ENCODE results near the gene MTCP1. TPM values are rescaled to one million over a fixed set of nuclear protein-coding genes. Genes with fewer than 3 reads are reported as not detected.

MTCP1 gene, protein sequence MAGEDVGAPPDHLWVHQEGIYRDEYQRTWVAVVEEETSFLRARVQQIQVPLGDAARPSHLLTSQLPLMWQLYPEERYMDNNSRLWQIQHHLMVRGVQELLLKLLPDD
- 9.7 TPM for polyA plus RNA-seq (2013, experiment 1 of 2; ENCODE audit: insufficient read length)
- polyA plus RNA-seq (2013, experiment 2 of 2; ENCODE audit: insufficient read length), result 14.1 TPM

GRCh38 chrX:155070975-155071693, at the start of gene MTCP1, which contains the start of the genes BRCC3 and CMC4:
Gene MTCP1, minus strand, starts transcription at chrX:155071136. Its CDS starts 5,126 bp downstream, at chrX:155066010.
Gene BRCC3, plus strand, starts transcription at chrX:155071508. Its CDS starts 20 bp downstream, at chrX:155071528.
Gene CMC4, minus strand, starts transcription at chrX:155071136. Its CDS starts 7,113 bp downstream, at chrX:155064023.
- DNase-seq, result peak; percentile 78

DNA sequence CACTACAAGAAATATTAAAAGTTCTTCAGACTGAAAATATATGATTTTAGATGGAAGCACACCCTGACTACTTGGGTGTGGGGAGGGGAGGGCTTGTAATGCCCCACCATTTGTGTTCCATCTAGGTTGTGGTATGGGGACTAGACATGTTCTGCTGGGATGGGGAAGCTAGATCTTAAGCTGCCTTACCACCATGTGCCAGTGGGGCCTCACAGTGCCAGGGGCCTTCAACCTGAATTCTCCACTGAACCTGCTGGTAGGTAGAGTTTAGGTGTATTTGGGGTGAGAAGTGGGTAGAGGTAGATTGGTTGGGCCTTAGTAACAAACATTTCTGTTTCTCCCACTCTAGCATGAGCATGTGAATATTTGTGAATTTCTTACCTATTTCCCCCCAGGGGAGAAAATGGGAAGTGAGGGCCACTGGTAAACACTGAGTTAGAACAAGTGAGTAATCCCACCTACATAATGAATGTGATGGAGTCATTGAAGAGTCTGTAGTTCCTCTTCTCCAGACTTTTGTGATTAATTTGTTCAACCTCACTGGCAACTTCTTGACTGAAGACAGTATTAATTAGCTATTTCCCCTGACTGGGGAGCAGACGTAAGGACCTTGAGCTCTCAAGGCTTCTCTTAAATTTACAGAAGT, 44.4 kb upstream of the MTCP1 start:
- DNase-seq, result no peak

- DNase-seq, result no peak
Observed at GRCh38 chrX:155113097-155113496, 42.2 kb upstream of the MTCP1 start.

DNA sequence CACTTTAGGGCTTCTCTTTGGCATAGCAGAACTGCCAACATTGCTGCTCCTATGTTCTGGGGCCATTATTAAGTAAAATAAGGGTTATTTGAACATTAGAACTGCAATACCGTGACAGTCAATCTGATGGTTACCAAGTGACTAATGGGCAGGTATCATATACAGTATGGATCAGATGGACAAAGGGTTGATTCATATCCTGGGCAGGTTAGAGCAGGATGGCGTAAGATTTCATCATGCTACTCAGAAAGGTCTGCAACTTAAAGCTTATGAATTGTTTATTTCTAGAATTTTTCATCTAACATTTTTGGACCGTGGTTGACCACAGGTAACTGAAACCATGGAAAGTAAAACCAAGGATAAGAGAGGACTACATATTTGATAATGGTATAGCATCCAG, 41.2 kb upstream of the MTCP1 start:
- DNase-seq, result no peak

- no peak for DNase-seq
Observed at GRCh38 chrX:155108427-155108826, 37.5 kb upstream of the MTCP1 start.

DNA sequence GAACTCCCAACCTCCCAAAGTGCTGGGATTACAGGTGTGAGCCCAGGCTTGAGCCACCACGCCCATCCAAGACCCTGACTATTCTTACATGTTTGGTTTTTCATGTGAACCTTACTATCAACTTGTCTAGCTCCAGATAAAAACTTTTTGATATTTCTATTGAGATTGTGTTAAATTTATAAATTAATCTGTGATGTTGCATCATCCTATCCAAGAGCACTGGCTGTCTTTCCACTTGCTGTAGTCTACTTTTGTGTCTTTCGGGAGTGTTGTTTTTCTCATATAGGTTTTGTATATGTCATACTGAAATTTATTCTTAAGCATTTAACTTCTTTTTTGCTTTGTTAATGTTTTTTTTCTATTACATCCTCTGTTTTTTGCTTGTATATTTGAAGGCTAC, 35.0 kb upstream of the MTCP1 start:
- DNase-seq, result no peak

DNA sequence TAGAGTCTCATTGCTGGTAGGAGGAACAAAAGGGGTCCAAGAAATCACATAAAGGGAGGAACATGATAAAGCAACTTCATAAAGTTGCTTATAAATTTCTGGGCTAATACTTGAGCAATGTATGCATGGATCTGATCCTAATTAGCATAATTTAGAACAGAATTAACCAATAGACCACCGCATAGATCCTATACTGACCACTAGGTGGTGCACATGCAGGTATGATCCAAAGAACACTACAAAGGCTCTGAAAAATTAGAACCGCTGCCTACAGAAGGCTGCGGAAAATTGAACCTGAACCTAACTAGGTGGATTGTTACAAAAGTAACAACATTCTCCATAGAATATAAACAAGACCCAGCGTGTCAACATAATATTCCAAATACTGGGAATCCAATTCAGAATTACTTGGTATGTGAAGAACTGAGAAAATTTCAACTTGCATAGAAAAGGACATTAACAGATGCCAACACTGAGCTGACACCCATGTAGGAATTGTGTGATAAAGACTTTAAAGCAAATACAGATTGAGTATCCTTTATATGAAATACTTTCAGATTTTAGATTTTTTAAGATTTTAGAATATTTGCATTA, 23.6 kb upstream of the MTCP1 start:
- peak; percentile 33 for DNase-seq

DNA sequence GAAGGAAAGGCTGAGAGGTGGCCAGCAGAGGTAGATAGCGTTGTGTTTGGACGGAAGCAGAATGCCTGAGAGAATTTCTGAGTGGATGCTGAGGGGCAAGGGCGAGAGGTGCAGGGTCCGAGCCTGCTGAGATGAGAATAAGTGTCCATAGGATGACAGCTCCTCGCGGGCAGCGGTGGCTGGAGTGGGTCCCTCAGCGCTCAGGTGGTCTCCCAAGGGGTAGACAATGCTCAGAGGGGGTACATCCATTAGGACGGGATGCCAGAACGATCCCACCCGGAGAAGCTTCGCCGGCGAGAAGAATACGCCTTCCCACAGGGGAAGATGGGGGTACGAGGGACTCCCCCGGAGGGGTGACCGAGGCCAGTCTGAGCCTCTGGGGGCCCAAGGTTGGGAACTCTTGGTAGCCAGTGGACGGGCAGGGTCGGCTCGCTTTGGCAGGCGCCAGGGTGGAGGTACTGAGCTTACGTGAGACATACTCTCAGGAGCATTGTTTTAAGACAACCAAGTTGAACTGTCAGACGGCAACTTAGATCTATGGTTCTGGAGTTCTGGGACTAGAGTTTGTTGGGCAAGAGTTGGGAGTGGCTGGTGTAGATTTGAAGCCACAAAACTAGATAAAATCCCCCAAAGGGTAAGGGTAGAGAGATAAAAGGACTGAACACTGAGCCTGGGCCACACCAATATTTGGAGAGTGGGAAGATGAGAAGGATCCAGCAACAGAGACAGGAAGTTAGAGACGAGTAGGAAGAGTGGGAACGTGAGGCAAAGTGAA, 16.2 kb upstream of the MTCP1 start:
- no peak for DNase-seq

GRCh38 chrX:155086202-155086840, 15.4 kb upstream of the MTCP1 start:
- peak; percentile 32 for DNase-seq

DNA sequence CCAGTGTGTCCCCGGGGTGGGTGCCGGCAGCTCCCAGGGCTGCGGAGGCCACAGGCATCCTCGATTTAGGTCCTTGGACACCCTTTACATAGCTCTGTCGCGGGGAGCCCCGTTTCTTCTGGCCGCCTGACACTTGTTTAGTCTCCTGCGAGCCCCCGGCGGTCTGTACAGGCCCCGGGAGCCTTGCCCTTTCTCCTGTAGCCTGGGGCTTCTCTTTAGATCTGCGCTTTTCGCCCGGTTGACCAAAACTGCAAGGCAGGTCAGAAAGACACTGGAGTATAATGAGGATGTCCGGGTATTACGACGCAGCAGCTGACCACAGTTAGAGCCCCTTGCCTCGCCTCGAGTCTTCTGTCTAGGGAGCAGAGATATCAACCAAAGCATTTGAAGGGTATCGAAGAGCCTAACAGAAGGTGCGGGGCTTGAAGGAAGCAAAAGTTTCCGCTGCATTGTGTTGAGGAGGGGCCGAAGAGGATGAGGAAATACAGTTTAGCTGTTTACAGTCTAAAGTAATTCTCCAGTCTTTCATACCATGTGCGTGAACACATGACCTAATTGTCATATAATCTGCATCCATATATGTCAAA, 851 bp upstream of the MTCP1 start:
- no peak for DNase-seq

GRCh38 chrX:155070663-155070974, 317 bp downstream of the MTCP1 start:
- DNase-seq, result no peak

DNA sequence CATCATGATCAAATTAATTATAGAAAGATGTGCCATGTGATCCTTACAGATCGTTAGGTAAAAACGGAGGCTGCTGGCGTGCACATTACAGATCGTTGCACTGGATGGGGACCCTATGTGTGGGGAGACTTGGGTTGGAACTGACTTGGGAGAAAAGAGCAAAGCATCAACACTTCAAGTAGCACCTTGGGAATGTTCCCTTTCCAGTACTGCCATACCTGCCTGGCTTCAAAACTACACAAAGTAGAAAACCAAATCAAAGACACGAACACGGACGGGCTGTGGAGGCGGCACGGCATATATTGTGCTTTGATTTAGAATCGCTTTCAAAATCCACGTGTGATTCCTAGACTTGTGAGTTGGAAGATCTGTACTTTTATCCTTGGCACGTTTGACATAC, 898 bp downstream of the MTCP1 start:
- no peak for DNase-seq

DNA sequence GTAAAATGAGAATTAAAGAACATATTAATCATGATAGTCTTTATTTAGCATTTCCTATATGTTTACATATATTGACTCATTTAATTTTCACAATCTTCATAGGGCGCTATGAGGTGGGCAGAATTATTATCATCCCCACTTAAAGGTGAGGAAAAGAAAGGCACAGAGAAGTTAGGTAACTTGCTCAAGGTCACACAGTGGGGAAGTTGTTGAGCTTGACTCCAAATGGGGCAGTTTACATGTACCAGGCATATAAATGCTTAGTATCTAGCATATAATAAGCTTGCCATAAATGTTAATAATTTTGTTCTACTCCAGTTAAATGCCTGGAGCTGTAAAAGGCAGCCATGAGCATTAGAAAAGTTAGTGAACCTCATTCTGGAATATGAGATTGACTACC, 1.5 kb downstream of the MTCP1 start:
- no peak for DNase-seq

DNA sequence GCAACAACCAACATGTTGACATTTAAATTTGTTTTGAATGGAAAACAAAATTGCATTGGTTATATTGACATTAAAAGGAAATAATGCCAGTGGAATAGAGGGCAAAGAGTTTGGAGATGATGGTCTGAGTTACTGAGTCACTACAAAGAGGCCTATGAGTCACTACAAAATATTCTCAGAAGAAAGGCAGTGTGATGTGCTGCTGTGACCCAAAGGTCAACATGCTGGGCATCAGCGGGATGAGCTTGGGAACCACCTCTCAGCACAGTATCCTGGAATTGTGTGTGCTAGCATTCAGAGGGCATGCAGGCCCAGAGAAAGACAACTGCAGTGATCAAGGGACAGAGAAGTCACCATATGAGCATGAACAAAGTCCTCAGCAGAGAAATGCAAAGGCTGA, 2.8 kb downstream of the MTCP1 start:
- peak; percentile 62 for DNase-seq

GRCh38 chrX:155065035-155065734, 5.8 kb downstream of the MTCP1 start:
- no peak for DNase-seq

GRCh38 chrX:155061760-155062159, 9.2 kb downstream of the MTCP1 start:
- DNase-seq, result no peak

- peak; percentile 72 for DNase-seq
Observed at GRCh38 chrX:155056877-155057792, 13.8 kb downstream of the MTCP1 start.

DNA sequence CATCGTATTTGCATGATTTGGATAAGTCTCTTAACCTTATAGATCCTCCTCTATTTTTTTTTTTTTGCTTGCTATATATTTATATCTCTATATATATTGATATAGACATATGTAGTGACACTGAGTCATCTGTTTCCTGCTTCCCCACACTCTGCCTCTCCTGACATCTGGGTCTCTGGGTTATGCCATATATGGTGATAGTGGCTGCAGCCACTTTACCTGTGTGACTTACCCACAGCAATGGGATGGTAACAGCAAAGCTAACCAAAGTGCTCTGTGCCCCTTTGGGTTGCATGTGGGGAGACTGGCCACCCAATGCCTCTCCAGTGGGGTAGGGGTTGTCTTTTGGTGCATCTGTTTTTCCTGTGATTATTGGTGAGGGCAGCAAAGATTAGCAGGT, 14.5 kb downstream of the MTCP1 start:
- no peak for DNase-seq

DNA sequence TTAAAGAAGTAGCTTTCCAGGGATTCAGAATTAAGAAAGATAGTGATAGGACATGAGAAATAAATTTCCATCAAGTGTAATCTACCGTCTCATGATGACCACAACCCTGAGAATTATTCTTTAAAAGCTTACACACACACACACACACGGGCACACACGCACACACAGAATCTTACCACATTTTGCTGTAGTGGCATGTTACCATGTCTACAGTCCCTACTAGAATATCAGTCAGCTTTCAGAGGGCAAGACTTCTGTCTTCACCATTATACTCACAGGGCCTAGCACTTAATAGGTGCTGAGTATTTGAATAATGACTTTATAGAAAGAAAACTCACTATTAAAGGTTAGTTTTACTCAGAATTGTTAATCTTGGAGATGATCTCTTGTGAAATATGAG, 15.4 kb downstream of the MTCP1 start:
- DNase-seq, result no peak

DNA sequence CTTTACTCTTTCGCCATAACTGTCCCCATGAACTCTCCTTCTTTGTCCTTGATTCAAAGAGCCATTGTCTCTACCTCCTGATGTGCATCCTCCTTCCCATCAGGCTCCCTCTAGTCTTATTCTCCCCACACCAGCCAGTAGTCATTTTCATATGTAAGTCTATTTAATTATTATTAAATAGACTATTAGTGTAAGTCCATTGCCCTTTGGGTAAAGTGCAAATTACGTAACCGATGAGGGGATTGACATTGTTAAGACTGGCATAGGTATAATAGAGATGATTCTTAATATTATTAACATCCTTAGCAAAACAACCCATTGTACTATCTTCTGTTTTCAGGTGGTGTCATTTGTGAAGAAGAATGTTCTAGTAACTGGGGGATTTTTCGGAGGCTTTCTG, 16.7 kb downstream of the MTCP1 start:
- no peak for DNase-seq
